K562 (cell line): ENCODE measurements around the gene CHGA. TPM values are rescaled to one million over a fixed set of nuclear protein-coding genes. Genes with fewer than 3 reads are reported as not detected.

ENCODE experiments used
- ATAC-seq: fragments of 200-7000 bp; cut with Tn5 transposase; 3 replicates; pipeline ENCODE4 v1.9.1; 2020; ENCODE audit warnings: moderate library complexity
- BruUV-seq: library from RNA; stranded (reverse); fragments of 400-500 nt; replicated peaks from 2 replicates; lab custom pipeline; 2021; lab: Mats Ljungman, UMichigan
- CTCF ChIA-PET: fragments of 300-600 bp; formaldehyde crosslinking; extraction: SDS; loops from one replicate; lab custom pipeline; 2021; ENCODE audit warnings: low intra/inter-chr PET ratio; lab: Yijun Ruan, JAX
- POLR2A ChIA-PET: fragments of 300-600, 350-650 bp; sonication (Branson Sonifier 250); formaldehyde crosslinking; extraction: SDS; loops from one replicate; lab custom pipeline; 2021; ENCODE audit warnings: antibody characterized with exemption, inconsistent platforms; lab: Yijun Ruan, JAX
- DNase-seq, 4 experiments: peaks; one replicate each; pipeline versions ENCODE4 v3.0.0 to v3.0.0-alpha.2; 2011 to 2018; ENCODE audit warnings: low spot score in 3 of 4, mixed read lengths in 3 of 4; ENCODE audit errors: extremely low read depth in 1 of 4
- FAIRE-seq: peaks from 2 replicates; lab custom pipeline; 2011; peaks lifted over from hg19 to GRCh38; lab: Jason Lieb, UNC
- H2AFZ ChIP-seq: 2 replicates; pipeline ENCODE4 v1.6.0; 2011; ENCODE audit warnings: low read depth, low read length, control low read depth, inconsistent platforms
- H3K27ac ChIP-seq: fragments of 200-600 bp; 3 replicates; pipeline ENCODE4 v1.8.0; 2011; ENCODE audit warnings: low read depth, mild to moderate bottlenecking, control low read depth, inconsistent platforms, low read length, moderate library complexity, mixed read lengths; ENCODE audit errors: extremely low read depth
- H3K27me3 ChIP-seq, 2 experiments: fragments of 300-600 bp in 1 of 2; 2 replicates in 1 of 2; 3 replicates in 1 of 2; pipeline versions ENCODE4 v1.6.0 to v1.8.0; 2011; ENCODE audit warnings: inconsistent platforms in 2 of 2, low read length in 2 of 2, mild to moderate bottlenecking in 1 of 2, mixed read lengths in 1 of 2, moderate library complexity in 1 of 2; ENCODE audit not compliant: control insufficient read depth in 2 of 2, insufficient read depth in 2 of 2
- H3K36me3 ChIP-seq: fragments of 300-600 bp; 3 replicates; pipeline ENCODE4 v1.8.0; 2011; ENCODE audit warnings: mild to moderate bottlenecking, low read length, inconsistent platforms; ENCODE audit not compliant: control insufficient read depth, insufficient read depth
- H3K4me1 ChIP-seq, 2 experiments: fragments of 200-600 bp in 1 of 2; replicated peaks in 1 of 2; 2 replicates in 1 of 2; 3 replicates in 1 of 2; pipeline versions ENCODE4 v1.5.1 to v1.8.0; 2011; ENCODE audit warnings: inconsistent platforms in 2 of 2, low read length in 2 of 2, mild to moderate bottlenecking in 1 of 2, mixed read lengths in 1 of 2, moderate library complexity in 1 of 2; ENCODE audit not compliant: control insufficient read depth in 2 of 2, insufficient read depth in 2 of 2
- H3K4me2 ChIP-seq: 2 replicates; pipeline ENCODE4 v1.6.1; 2011; ENCODE audit warnings: low read length, control low read depth, inconsistent platforms, mixed read lengths; ENCODE audit not compliant: insufficient read depth
- H3K4me3 ChIP-seq: fragments of 200-600 bp; sonication (generic), shearing (Covaris generic); 2 replicates; pipeline ENCODE4 v1.5.1; 2016; ENCODE audit warnings: control low read depth, inconsistent platforms
- H3K79me2 ChIP-seq: fragments of 200-600 bp; 3 replicates; pipeline ENCODE4 v1.8.0; 2011; ENCODE audit warnings: low read length, inconsistent platforms; ENCODE audit not compliant: control insufficient read depth, insufficient read depth
- H3K9ac ChIP-seq, 2 experiments: 2 replicates each; pipeline versions ENCODE4 v1.6.0 to v1.6.1; 2011; ENCODE audit warnings: low read depth in 2 of 2, low read length in 2 of 2, control low read depth in 1 of 2, inconsistent platforms in 1 of 2, mild to moderate bottlenecking in 1 of 2, mixed read lengths in 1 of 2; ENCODE audit not compliant: insufficient read depth in 1 of 2
- H3K9me1 ChIP-seq: one replicate; pipeline ENCODE4 v1.6.0; 2011; ENCODE audit warnings: inconsistent platforms, mild to moderate bottlenecking, low read length, moderate library complexity; ENCODE audit not compliant: control insufficient read depth, insufficient read depth
- H3K9me3 ChIP-seq: replicated peaks from 2 replicates; pipeline ENCODE4 v1.5.1; 2011; ENCODE audit warnings: low read depth, low read length, inconsistent platforms; ENCODE audit not compliant: control insufficient read depth, insufficient read depth
- H4K20me1 ChIP-seq: replicated peaks from 2 replicates; pipeline ENCODE4 v1.6.1; 2011; ENCODE audit warnings: low read length, inconsistent platforms, mixed read lengths; ENCODE audit not compliant: control insufficient read depth, insufficient read depth
- HDAC2 ChIP-seq: fragments of 450-650 bp; IDR thresholded peaks from 2 replicates; pipeline ENCODE4 v1.6.1; 2016; ENCODE audit warnings: mild to moderate bottlenecking
- JUN ChIP-seq, 2 experiments: sonication (generic) in 1 of 2; formaldehyde crosslinking in 1 of 2; IDR thresholded peaks; 2 replicates each; pipeline versions ENCODE4 v1.6.1 to v1.8.0; 2012 to 2022; ENCODE audit warnings: borderline replicate concordance in 2 of 2, mild to moderate bottlenecking in 2 of 2, improper control_type of control experiment in 1 of 2, low read depth in 1 of 2, low read length in 1 of 2, missing genetic modification reagents in 1 of 2
- NFIX ChIP-seq: fragments of 250-450 bp; sonication (Bioruptor Pico); IDR thresholded peaks from 2 replicates; pipeline ENCODE4 v1.4.0; 2020; ENCODE audit warnings: low read depth, mild to moderate bottlenecking, moderate library complexity
- SLC30A9 ChIP-seq: fragments of 250-450 bp; sonication (Bioruptor Pico); IDR thresholded peaks from 2 replicates; pipeline ENCODE4 v1.8.0; 2022; ENCODE audit warnings: mild to moderate bottlenecking, moderate library complexity
- STAT5B ChIP-seq: fragments of 250-450 bp; sonication (Bioruptor Pico); IDR thresholded peaks from 2 replicates; pipeline ENCODE4 v1.8.0; 2021; ENCODE audit warnings: mild to moderate bottlenecking, inconsistent platforms
- ZNF134 ChIP-seq: fragments of 250-450 bp; sonication (Bioruptor Pico); conservative IDR thresholded peaks from 2 replicates; pipeline ENCODE4 v1.4.0; 2020
- WGBS: fragments of 100-300 bp; shearing (Covaris generic); methylation state at CpG from one replicate; pipeline ENCODE4 v1.1.6; 2016; ENCODE audit warnings: low coverage, mixed read lengths; ENCODE audit not compliant: insufficient coverage; ENCODE audit errors: missing lambda C conversion rate; 5-methylcytosine and 5-hydroxymethylcytosine counted together
- in situ Hi-C: fragments of 300-500 bp; cut with MboI; formaldehyde crosslinking; loops from 4 replicates; pipeline ENCODE4 v1.15.0; 2018; ENCODE audit warnings: inconsistent platforms, mixed read lengths
- intact Hi-C: fragments of 100-400 bp; cut with micrococcal nuclease; formaldehyde crosslinking; loops from 2 replicates; pipeline ENCODE4 v1.14.2; 2022
- polyA plus RNA-seq, 8 experiments: library from polyadenylated mRNA; depleted of rRNA in 4 of 8; stranded (reverse) in 5 of 8; unstranded in 3 of 8; fragments of >200 nt; fragmentation: Nextera tagmentation in 2 of 8; fragmentation: Illumina TruSeq in 1 of 8; extraction: Ambion mirVana in 2 of 8; extraction: Trizol in 1 of 8; gene quantifications; 2 replicates each; pipeline versions ENCODE4 v1.2.1 to v1.2.3, GENCODE V29; 2011 to 2014; ENCODE audit warnings: inconsistent platforms in 1 of 8, missing spikeins in 1 of 8
- total RNA-seq, 7 experiments: library from RNA; depleted of rRNA in 6 of 7; stranded (reverse); fragments of >200 nt in 6 of 7; fragmentation: Illumina TruSeq in 2 of 7; extraction: Trizol in 2 of 7; gene quantifications; 2 replicates each; pipeline versions ENCODE4 v1.2.1 to v1.2.3, GENCODE V29; 2011 to 2021; ENCODE audit warnings: low replicate concordance in 1 of 7
- TF ChIP-seq, protein P1 (sequence below), 2 experiments: fragments of 450-650 bp; IDR thresholded peaks; 2 replicates each; pipeline ENCODE4 v1.6.1; 2018; ENCODE audit warnings: mild to moderate bottlenecking in 2 of 2, low read depth in 1 of 2; ENCODE audit not compliant: partially characterized antibody in 2 of 2
- TF ChIP-seq, protein P2 (sequence below), 2 experiments: fragments of 450-650 bp in 1 of 2; sonication (generic) in 1 of 2; formaldehyde crosslinking in 1 of 2; IDR thresholded peaks in 1 of 2; conservative IDR thresholded peaks in 1 of 2; 2 replicates each; pipeline versions ENCODE4 v1.6.1 to v1.8.1; 2016 to 2023; ENCODE audit warnings: mild to moderate bottlenecking in 2 of 2, moderate library complexity in 2 of 2, inconsistent platforms in 1 of 2, missing genetic modification reagents in 1 of 2
- TF ChIP-seq, protein P3 (sequence below), 2 experiments: IDR thresholded peaks; 2 replicates each; pipeline ENCODE4 v1.6.1; 2011; ENCODE audit warnings: borderline replicate concordance in 1 of 2, control low read depth in 1 of 2, low read depth in 1 of 2, low read length in 1 of 2, mild to moderate bottlenecking in 1 of 2, mixed read lengths in 1 of 2, moderate library complexity in 1 of 2; ENCODE audit not compliant: insufficient read depth in 1 of 2, insufficient read length in 1 of 2, poor library complexity in 1 of 2, severe bottlenecking in 1 of 2; ENCODE audit errors: extremely low read depth in 1 of 2

Gene CHGA
- total and polyA plus RNA-seq, 9 of the 15 experiments (the other 6 are each of a cell fraction or from before 2014, with no cell fraction given) = not detected

DNA sequence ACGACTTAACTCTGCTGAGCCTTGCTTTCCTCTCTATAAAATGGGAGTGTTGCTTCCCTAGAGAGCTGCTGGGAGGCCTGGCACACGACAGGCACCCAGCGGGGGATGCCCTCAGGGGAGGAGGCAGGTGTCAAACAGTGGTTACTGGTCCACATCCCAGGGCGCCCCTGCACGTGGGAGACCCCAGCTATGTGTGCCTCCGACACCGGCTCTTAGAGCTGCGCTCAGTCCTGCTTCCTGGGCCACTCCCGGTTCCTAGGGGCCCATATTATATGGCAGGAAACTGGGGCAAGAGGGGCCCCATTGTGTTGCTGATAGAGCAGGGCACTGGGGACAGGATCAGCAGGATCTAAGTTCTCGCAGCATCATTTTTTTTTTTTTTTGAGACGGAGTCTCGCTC, 47.3 kb downstream of the CHGA start (continued):
- TF ChIP-seq, protein P1, sequence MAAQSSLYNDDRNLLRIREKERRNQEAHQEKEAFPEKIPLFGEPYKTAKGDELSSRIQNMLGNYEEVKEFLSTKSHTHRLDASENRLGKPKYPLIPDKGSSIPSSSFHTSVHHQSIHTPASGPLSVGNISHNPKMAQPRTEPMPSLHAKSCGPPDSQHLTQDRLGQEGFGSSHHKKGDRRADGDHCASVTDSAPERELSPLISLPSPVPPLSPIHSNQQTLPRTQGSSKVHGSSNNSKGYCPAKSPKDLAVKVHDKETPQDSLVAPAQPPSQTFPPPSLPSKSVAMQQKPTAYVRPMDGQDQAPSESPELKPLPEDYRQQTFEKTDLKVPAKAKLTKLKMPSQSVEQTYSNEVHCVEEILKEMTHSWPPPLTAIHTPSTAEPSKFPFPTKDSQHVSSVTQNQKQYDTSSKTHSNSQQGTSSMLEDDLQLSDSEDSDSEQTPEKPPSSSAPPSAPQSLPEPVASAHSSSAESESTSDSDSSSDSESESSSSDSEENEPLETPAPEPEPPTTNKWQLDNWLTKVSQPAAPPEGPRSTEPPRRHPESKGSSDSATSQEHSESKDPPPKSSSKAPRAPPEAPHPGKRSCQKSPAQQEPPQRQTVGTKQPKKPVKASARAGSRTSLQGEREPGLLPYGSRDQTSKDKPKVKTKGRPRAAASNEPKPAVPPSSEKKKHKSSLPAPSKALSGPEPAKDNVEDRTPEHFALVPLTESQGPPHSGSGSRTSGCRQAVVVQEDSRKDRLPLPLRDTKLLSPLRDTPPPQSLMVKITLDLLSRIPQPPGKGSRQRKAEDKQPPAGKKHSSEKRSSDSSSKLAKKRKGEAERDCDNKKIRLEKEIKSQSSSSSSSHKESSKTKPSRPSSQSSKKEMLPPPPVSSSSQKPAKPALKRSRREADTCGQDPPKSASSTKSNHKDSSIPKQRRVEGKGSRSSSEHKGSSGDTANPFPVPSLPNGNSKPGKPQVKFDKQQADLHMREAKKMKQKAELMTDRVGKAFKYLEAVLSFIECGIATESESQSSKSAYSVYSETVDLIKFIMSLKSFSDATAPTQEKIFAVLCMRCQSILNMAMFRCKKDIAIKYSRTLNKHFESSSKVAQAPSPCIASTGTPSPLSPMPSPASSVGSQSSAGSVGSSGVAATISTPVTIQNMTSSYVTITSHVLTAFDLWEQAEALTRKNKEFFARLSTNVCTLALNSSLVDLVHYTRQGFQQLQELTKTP (IDR thresholded peaks at IDR 0.05; ENCODE audit: low read depth in 1 of 2, partially characterized antibody in 2 of 2) = no peak

DNA sequence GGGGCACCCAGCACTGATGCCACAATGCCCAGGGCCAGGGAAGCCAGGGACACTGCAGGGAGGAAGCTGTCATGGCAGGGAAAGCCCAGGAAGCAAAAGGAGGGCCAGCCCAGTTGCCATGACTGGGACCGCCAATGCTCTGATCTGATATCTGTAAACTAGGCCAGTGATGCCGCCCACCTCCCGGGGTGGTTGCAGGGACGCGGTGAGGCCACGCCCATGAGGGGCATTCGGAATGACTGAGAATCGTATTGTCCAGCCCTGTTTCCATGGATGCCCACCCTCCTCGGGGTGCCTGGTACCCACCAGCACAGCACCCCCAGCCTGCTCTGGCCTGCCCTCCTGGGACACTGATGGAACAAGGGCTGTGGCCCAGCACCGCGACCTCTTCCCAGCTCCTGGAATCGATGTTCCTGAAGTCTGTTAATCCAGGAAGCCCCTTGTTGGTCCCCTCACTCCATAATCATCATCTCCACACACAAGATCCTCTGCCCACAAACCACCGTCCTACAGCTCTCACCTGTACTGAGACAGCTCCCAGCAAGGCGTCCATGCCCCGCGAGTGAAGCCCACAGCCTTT, 48.7 kb downstream of the CHGA start:
- intact Hi-C loops = no loop called here
- in situ Hi-C loops = no loop called here
- Histone ChIP-seq H3K36me3 (no peaks in the 10 kb centered on the region), H3K9ac (no peak overlapping the region), H3K9me1 (no peaks in the 10 kb centered on the region), H3K4me3 (no peak overlapping the region), H2AFZ (no peak overlapping the region), H3K79me2 (peaks cover 1% of the 10 kb centered on the region; the same call in 1 of the 3 replicates), H3K4me1 (peaks cover 0 to 10% of the 10 kb centered on the region in 2 experiments; a peak in 1 of 5 replicates), H3K4me2 (no peak overlapping the region), H3K27ac (no peak overlapping the region), H4K20me1 (no peaks in the 10 kb centered on the region), H3K9me3 (no peaks in the 10 kb centered on the region), H3K27me3 (no peaks in the 10 kb centered on the region)
- ChIA-PET CTCF (no interaction called here), POLR2A (no interaction called here)
- BruUV-seq = no TSS peak
- DNase-seq (no peak), FAIRE-seq (no peak), ATAC-seq (no peak)
- 80% methylated on average over 11 of the region's 16 CpGs for WGBS
- TF ChIP-seq NFIX = no peak
- TF ChIP-seq SLC30A9 = no peak
- TF ChIP-seq, protein P2, sequence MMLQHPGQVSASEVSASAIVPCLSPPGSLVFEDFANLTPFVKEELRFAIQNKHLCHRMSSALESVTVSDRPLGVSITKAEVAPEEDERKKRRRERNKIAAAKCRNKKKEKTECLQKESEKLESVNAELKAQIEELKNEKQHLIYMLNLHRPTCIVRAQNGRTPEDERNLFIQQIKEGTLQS (IDR thresholded peaks at IDR 0.05) = no peak
- TF ChIP-seq, protein P2 (CRISPR knock-in tag; conservative IDR thresholded peaks at IDR 0.05) = no peak
- TF ChIP-seq JUN (IDR thresholded peaks at IDR 0.05; ENCODE audit: borderline replicate concordance, low read depth, low read length) = no peak
- TF ChIP-seq JUN (CRISPR knock-in tag; IDR thresholded peaks at IDR 0.05; ENCODE audit: borderline replicate concordance) = no peak
- TF ChIP-seq, protein P3, sequence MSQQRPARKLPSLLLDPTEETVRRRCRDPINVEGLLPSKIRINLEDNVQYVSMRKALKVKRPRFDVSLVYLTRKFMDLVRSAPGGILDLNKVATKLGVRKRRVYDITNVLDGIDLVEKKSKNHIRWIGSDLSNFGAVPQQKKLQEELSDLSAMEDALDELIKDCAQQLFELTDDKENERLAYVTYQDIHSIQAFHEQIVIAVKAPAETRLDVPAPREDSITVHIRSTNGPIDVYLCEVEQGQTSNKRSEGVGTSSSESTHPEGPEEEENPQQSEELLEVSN (IDR thresholded peaks at IDR 0.05; ENCODE audit: borderline replicate concordance in 1 of 2, extremely low read depth in 1 of 2, insufficient read depth in 1 of 2, insufficient read length in 1 of 2, low read depth in 1 of 2, low read length in 1 of 2, poor library complexity in 1 of 2, severe bottlenecking in 1 of 2) = no peak
- TF ChIP-seq ZNF134 = no peak
- TF ChIP-seq HDAC2 = no peak
- no peak for TF ChIP-seq STAT5B (CRISPR knock-in tag)
